ENCODE measurements around the gene COX7A2L. TPM values are rescaled to one million over a fixed set of nuclear protein-coding genes. Genes with fewer than 3 reads are reported as not detected.

The COX7A2L gene
- total and polyA plus RNA-seq, 2 experiments from 2014 or later = 112 to 149 TPM

GRCh38 chr2:42303252-42303651 is 57.8 kb downstream of the COX7A2L start (continued):
- TF ChIP-seq, protein P1, sequence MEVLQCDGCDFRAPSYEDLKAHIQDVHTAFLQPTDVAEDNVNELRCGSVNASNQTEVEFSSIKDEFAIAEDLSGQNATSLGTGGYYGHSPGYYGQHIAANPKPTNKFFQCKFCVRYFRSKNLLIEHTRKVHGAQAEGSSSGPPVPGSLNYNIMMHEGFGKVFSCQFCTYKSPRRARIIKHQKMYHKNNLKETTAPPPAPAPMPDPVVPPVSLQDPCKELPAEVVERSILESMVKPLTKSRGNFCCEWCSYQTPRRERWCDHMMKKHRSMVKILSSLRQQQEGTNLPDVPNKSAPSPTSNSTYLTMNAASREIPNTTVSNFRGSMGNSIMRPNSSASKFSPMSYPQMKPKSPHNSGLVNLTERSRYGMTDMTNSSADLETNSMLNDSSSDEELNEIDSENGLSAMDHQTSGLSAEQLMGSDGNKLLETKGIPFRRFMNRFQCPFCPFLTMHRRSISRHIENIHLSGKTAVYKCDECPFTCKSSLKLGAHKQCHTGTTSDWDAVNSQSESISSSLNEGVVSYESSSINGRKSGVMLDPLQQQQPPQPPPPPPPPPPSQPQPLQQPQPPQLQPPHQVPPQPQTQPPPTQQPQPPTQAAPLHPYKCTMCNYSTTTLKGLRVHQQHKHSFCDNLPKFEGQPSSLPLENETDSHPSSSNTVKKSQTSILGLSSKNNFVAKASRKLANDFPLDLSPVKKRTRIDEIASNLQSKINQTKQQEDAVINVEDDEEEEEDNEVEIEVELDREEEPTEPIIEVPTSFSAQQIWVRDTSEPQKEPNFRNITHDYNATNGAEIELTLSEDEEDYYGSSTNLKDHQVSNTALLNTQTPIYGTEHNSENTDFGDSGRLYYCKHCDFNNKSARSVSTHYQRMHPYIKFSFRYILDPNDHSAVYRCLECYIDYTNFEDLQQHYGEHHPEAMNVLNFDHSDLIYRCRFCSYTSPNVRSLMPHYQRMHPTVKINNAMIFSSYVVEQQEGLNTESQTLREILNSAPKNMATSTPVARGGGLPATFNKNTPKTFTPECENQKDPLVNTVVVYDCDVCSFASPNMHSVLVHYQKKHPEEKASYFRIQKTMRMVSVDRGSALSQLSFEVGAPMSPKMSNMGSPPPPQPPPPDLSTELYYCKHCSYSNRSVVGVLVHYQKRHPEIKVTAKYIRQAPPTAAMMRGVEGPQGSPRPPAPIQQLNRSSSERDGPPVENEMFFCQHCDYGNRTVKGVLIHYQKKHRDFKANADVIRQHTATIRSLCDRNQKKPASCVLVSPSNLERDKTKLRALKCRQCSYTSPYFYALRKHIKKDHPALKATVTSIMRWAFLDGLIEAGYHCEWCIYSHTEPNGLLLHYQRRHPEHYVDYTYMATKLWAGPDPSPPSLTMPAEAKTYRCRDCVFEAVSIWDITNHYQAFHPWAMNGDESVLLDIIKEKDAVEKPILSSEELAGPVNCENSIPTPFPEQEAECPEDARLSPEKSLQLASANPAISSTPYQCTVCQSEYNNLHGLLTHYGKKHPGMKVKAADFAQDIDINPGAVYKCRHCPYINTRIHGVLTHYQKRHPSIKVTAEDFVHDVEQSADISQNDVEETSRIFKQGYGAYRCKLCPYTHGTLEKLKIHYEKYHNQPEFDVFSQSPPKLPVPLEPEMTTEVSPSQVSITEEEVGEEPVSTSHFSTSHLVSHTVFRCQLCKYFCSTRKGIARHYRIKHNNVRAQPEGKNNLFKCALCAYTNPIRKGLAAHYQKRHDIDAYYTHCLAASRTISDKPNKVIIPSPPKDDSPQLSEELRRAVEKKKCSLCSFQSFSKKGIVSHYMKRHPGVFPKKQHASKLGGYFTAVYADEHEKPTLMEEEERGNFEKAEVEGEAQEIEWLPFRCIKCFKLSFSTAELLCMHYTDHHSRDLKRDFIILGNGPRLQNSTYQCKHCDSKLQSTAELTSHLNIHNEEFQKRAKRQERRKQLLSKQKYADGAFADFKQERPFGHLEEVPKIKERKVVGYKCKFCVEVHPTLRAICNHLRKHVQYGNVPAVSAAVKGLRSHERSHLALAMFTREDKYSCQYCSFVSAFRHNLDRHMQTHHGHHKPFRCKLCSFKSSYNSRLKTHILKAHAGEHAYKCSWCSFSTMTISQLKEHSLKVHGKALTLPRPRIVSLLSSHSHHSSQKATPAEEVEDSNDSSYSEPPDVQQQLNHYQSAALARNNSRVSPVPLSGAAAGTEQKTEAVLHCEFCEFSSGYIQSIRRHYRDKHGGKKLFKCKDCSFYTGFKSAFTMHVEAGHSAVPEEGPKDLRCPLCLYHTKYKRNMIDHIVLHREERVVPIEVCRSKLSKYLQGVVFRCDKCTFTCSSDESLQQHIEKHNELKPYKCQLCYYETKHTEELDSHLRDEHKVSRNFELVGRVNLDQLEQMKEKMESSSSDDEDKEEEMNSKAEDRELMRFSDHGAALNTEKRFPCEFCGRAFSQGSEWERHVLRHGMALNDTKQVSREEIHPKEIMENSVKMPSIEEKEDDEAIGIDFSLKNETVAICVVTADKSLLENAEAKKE (CRISPR knock-in tag; IDR thresholded peaks at IDR 0.05) = no peak
- TF ChIP-seq, protein P2, sequence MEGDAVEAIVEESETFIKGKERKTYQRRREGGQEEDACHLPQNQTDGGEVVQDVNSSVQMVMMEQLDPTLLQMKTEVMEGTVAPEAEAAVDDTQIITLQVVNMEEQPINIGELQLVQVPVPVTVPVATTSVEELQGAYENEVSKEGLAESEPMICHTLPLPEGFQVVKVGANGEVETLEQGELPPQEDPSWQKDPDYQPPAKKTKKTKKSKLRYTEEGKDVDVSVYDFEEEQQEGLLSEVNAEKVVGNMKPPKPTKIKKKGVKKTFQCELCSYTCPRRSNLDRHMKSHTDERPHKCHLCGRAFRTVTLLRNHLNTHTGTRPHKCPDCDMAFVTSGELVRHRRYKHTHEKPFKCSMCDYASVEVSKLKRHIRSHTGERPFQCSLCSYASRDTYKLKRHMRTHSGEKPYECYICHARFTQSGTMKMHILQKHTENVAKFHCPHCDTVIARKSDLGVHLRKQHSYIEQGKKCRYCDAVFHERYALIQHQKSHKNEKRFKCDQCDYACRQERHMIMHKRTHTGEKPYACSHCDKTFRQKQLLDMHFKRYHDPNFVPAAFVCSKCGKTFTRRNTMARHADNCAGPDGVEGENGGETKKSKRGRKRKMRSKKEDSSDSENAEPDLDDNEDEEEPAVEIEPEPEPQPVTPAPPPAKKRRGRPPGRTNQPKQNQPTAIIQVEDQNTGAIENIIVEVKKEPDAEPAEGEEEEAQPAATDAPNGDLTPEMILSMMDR (conservative IDR thresholded peaks at IDR 0.05; ENCODE audit: low read depth in 2 of 2) = no peak

GRCh38 chr2:42300527-42300926 is 60.5 kb downstream of the COX7A2L start:
- Histone ChIP-seq H3K36me3 (ENCODE audit: insufficient read depth) (peaks cover 16% of the 10 kb centered on the region; the same call in 1 of the 2 replicates), H3K79me2 (replicated peaks; ENCODE audit: insufficient read depth) (no peaks in the 10 kb centered on the region), H3K4me3 (no peak overlapping the region), H3K27ac (ENCODE audit: low read depth) (no peak overlapping the region), H3K4me1 (ENCODE audit: insufficient read depth) (peaks cover 10% of the 10 kb centered on the region; the same call in 1 of the 2 replicates), H3K27me3 (ENCODE audit: insufficient read depth) (no peaks in the 10 kb centered on the region), H3K4me2 (no peak overlapping the region), H4K20me1 (replicated peaks; ENCODE audit: insufficient read depth) (no peaks in the 10 kb centered on the region), H2AFZ (no peak overlapping the region), H3F3A (replicated peaks; ENCODE audit: low read depth) (no peaks in the 10 kb centered on the region), H3K9me2 (ENCODE audit: insufficient read depth) (no peaks in the 10 kb centered on the region)
- no peak for TF ChIP-seq ETS1 (IDR thresholded peaks at IDR 0.05)
- no peak for TF ChIP-seq POLR2AphosphoS5 (IDR thresholded peaks at IDR 0.05; ENCODE audit: low read depth)
- TF ChIP-seq ZNF114 (CRISPR knock-in tag; IDR thresholded peaks at IDR 0.05) = no peak
- TF ChIP-seq ZNF331 (CRISPR knock-in tag; IDR thresholded peaks at IDR 0.05; ENCODE audit: low read depth) = no peak
- ATAC-seq (no peak), DNase-seq (ENCODE audit: low spot score) (no peak)
- no peaks in the 10 kb centered on the region for H3K9me3 Mint-ChIP-seq
- no peak overlapping the region for H3K4me3 Mint-ChIP-seq
- no peaks in the 10 kb centered on the region for H3K27me3 Mint-ChIP-seq (ENCODE audit: insufficient read depth, low read depth, poor library complexity)
- H3K27ac Mint-ChIP-seq = no peak overlapping the region
- H3K36me3 Mint-ChIP-seq (ENCODE audit: low read depth) = peaks cover 37% of the 10 kb centered on the region
- peaks cover 12% of the 10 kb centered on the region; the same call in 2 of the 3 replicates for H3K4me1 Mint-ChIP-seq

Other genes starting within 250 kb of the COX7A2L start
- 100 and 115 TPM in 2 replicates for gene EML4, start 191.9 kb downstream of the COX7A2L start, total RNA-seq (2014; rRNA removed; shearing (Covaris generic))
- 55.4 and 65.3 TPM in 2 replicates for gene EML4, start 191.9 kb downstream of the COX7A2L start, polyA plus RNA-seq (2016; fragmentation: Nextera tagmentation; extraction: Ambion mirVana)
- gene KCNG3, start 132.8 kb upstream of the COX7A2L start, total RNA-seq (2014; rRNA removed; shearing (Covaris generic)) = 33.8 and 36.2 TPM in 2 replicates
- gene KCNG3, start 132.8 kb upstream of the COX7A2L start, polyA plus RNA-seq (2016; fragmentation: Nextera tagmentation; extraction: Ambion mirVana) = 2.2 and 2.5 TPM in 2 replicates
- gene MTA3, start 207.4 kb upstream of the COX7A2L start, total RNA-seq (2014; rRNA removed; shearing (Covaris generic)) = 145 and 162 TPM in 2 replicates
- gene MTA3, start 207.4 kb upstream of the COX7A2L start, polyA plus RNA-seq (2016; fragmentation: Nextera tagmentation; extraction: Ambion mirVana) = 202 and 208 TPM in 2 replicates